GM18511 (cell line): ENCODE data around the gene STING1.
"Not testable (repeated sequence)": the region's sequence is repeated elsewhere in the genome, so short reads cannot be mapped to it uniquely, and the experiment has no call there.

Experiments used
- ATAC-seq: cut with Tn5 transposase; IDR thresholded peaks from one replicate; pipeline ENCODE4 v1.9.1; 2021; ENCODE audit warnings: mild to moderate bottlenecking, moderate library complexity; ENCODE audit not compliant: unreplicated experiment

The STING1 gene

GRCh38 chr5:139503036-139503817 is 20.7 kb upstream of the STING1 start:
- not testable (repeated sequence) for ATAC-seq

- no peak for ATAC-seq
Measured at GRCh38 chr5:139501381-139501780, 18.8 kb upstream of the STING1 start.

- ATAC-seq = no peak
Measured at GRCh38 chr5:139495638-139496435, 13.3 kb upstream of the STING1 start.

GRCh38 chr5:139494832-139495231 is 12.3 kb upstream of the STING1 start:
- ATAC-seq = no peak

GRCh38 chr5:139494256-139494655 is 11.7 kb upstream of the STING1 start:
- ATAC-seq = no peak

- ATAC-seq = no peak
Measured at GRCh38 chr5:139492700-139493192, 10.2 kb upstream of the STING1 start.

GRCh38 chr5:139488260-139488659 is 5.7 kb upstream of the STING1 start:
- ATAC-seq = no peak

GRCh38 chr5:139486201-139486600 is 3.6 kb upstream of the STING1 start:
- ATAC-seq = no peak

GRCh38 chr5:139482890-139483208 is 291 bp upstream of the STING1 start:
- not testable (repeated sequence) for ATAC-seq

GRCh38 chr5:139481580-139482049 is 943 bp downstream of the STING1 start:
- peak; percentile 44 for ATAC-seq

GRCh38 chr5:139481122-139481533 is 1.4 kb downstream of the STING1 start:
- ATAC-seq = no peak

- ATAC-seq = not testable (repeated sequence)
Measured at GRCh38 chr5:139479729-139480128, 2.8 kb downstream of the STING1 start.

GRCh38 chr5:139478657-139479423 is 3.7 kb downstream of the STING1 start:
- ATAC-seq = not testable (repeated sequence)

GRCh38 chr5:139475865-139476617 is 6.5 kb downstream of the STING1 start:
- no peak for ATAC-seq

GRCh38 chr5:139474890-139475791 is 7.4 kb downstream of the STING1 start:
- ATAC-seq = peak; percentile 52

GRCh38 chr5:139473565-139473964 is 9.0 kb downstream of the STING1 start:
- no peak for ATAC-seq

GRCh38 chr5:139473105-139473504 is 9.5 kb downstream of the STING1 start:
- ATAC-seq = no peak

- ATAC-seq = no peak
Measured at GRCh38 chr5:139472386-139473030, 10.1 kb downstream of the STING1 start.

- no peak for ATAC-seq
Measured at GRCh38 chr5:139470821-139471300, 11.7 kb downstream of the STING1 start, which contains the start of gene SMIM33. Gene SMIM33, plus strand, starts transcription at chr5:139471004. Its CDS starts 118 bp downstream, at chr5:139471122.
